Measurements from ENCODE around the gene PPIE.

DNA sequence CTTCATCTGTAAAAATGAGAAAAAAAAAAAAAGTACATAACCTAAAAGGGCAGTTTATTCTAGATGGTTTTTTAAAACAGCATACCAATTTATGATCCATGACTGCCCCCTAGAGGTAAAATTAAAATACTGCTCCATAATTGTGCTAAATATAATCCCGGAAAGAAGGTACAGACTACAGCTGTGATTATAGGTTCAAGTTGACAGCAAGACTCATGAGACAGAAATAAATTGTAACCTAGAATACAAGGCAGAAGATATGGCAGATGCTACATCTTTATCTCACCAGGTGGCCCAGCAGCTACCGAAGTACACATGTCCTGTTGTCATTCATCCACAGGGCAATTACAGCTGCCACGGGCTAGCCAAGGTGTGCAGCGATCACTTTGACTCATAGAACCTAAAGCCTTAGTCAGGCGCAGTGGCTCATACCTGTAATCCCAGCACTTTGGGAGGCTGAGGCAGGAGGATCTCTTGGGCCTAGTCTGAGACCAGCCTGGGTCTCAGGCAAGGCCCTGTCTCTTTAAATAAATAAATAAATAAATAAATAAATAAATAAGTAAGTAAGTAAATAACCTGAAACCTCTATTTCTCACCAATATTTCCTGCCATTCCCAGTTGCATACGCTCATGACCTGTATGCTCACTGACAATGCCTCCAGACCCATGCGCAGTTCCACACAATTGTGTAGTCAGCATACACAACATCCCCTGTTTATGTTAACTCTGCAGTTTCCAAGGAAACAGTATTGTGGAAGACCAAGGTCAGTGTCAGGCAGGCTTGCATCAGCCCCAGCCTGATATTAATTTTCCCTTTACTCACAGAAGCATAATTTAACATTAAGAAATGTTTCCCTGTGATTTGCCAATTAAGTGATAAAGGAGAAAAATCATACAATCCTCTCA, 18.3 kb upstream of the PPIE start:
- TF ChIP-seq EP300 (IDR thresholded peaks at IDR 0.05): no peak
- TF ChIP-seq, protein P1, sequence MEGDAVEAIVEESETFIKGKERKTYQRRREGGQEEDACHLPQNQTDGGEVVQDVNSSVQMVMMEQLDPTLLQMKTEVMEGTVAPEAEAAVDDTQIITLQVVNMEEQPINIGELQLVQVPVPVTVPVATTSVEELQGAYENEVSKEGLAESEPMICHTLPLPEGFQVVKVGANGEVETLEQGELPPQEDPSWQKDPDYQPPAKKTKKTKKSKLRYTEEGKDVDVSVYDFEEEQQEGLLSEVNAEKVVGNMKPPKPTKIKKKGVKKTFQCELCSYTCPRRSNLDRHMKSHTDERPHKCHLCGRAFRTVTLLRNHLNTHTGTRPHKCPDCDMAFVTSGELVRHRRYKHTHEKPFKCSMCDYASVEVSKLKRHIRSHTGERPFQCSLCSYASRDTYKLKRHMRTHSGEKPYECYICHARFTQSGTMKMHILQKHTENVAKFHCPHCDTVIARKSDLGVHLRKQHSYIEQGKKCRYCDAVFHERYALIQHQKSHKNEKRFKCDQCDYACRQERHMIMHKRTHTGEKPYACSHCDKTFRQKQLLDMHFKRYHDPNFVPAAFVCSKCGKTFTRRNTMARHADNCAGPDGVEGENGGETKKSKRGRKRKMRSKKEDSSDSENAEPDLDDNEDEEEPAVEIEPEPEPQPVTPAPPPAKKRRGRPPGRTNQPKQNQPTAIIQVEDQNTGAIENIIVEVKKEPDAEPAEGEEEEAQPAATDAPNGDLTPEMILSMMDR (IDR thresholded peaks at IDR 0.05): peak; percentile 50 to 80 (median 69)
- no peak for TF ChIP-seq POLR2A (IDR thresholded peaks at IDR 0.05)
